Measurements from ENCODE around the gene THSD4. TPM values are rescaled to one million over a fixed set of nuclear protein-coding genes. Genes with fewer than 3 reads are reported as not detected.

Gene THSD4
- total RNA-seq, 4 donors from 2014 or later = 39.4 to 232 (median 127) TPM

DNA sequence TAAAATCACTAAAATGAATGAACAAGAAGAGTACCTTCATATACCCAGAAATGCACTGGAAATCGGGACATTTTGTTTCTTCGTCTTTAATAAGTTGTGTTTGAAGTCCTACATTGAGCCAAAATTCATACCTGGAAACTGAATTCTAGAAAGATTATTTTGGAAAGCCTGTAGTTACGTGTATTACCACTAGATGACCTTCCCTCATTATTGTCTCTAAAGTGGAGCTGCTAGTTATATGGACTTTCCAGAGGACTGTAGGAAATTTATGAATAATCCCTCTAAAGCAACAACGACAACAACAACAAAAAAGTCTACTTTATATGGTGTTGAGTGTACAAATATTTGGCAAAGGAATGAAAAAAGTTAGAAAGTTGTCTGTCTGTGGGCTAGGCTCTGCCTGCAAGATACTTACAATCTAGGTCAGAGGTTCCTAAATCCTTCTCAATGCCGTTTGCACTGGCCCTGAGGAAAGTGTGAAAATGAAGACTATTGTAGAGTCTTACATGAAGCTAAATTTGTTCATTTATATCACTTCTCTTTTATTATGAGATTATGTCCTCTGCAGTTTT lies 460.3 kb downstream of the THSD4 start:
- H3K4me3 ChIP-seq = no peak overlapping the region
- peaks cover 0 to 15% (median 0%) of the 10 kb centered on the region in 3 donors for H3K36me3 ChIP-seq
- TF ChIP-seq POLR2A (IDR thresholded peaks at IDR 0.05) = no peak
- TF ChIP-seq, protein P1, sequence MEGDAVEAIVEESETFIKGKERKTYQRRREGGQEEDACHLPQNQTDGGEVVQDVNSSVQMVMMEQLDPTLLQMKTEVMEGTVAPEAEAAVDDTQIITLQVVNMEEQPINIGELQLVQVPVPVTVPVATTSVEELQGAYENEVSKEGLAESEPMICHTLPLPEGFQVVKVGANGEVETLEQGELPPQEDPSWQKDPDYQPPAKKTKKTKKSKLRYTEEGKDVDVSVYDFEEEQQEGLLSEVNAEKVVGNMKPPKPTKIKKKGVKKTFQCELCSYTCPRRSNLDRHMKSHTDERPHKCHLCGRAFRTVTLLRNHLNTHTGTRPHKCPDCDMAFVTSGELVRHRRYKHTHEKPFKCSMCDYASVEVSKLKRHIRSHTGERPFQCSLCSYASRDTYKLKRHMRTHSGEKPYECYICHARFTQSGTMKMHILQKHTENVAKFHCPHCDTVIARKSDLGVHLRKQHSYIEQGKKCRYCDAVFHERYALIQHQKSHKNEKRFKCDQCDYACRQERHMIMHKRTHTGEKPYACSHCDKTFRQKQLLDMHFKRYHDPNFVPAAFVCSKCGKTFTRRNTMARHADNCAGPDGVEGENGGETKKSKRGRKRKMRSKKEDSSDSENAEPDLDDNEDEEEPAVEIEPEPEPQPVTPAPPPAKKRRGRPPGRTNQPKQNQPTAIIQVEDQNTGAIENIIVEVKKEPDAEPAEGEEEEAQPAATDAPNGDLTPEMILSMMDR (IDR thresholded peaks at IDR 0.05) = peak; percentile 23 to 73 (median 47)
- peaks cover 0 to 74% (median 15%) of the 10 kb centered on the region in 3 donors for H3K4me1 ChIP-seq
- intact Hi-C loops (cut with DNase I) = no loop called here
- peak overlapping the region in 2 of 4 donors; percentile 42 to 51 for H3K27ac ChIP-seq
- no peaks in the 10 kb centered on the region for H3K27me3 ChIP-seq
- WGBS, 2 donors = 31 to 47% methylated on average over 5 of the region's 5 CpGs
- no peaks in the 10 kb centered on the region for H3K9me3 ChIP-seq
- no peak for DNase-seq

DNA sequence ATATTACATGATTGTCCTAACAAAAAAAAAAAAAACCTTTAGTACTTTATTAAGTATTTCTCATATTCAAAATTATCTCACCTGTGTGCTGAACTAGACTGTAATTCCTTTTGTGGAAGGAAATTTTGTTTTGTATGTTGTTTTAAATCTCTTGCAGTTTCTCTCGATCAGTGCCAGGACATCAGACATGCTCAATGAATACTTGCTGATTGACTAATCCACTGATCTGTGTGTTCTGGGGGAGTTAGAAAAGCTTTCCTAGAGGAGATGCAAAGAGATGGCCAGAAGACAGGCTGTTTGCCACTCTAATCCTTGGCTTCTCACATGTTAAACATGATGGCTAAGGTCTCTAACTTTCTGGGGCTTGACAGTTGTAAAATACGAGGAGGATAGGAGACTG lies 461.8 kb downstream of the THSD4 start:
- no peak for DNase-seq
- no peaks in the 10 kb centered on the region for H3K27me3 ChIP-seq
- intact Hi-C loops (cut with DNase I) = no loop called here
- no peaks in the 10 kb centered on the region for H3K9me3 ChIP-seq
- H3K27ac ChIP-seq = peak overlapping the region in 3 of 4 donors; percentile 36 to 51 (median 51)
- peaks cover 0 to 68% (median 10%) of the 10 kb centered on the region in 3 donors for H3K4me1 ChIP-seq
- 30 to 36% methylated on average over 2 of the region's 2 CpGs for WGBS, 2 donors
- H3K4me3 ChIP-seq = no peak overlapping the region
- H3K36me3 ChIP-seq = peaks cover 0 to 20% (median 0%) of the 10 kb centered on the region in 3 donors
- TF ChIP-seq POLR2A (IDR thresholded peaks at IDR 0.05) = no peak
- TF ChIP-seq, protein P1 (IDR thresholded peaks at IDR 0.05) = no peak

DNA sequence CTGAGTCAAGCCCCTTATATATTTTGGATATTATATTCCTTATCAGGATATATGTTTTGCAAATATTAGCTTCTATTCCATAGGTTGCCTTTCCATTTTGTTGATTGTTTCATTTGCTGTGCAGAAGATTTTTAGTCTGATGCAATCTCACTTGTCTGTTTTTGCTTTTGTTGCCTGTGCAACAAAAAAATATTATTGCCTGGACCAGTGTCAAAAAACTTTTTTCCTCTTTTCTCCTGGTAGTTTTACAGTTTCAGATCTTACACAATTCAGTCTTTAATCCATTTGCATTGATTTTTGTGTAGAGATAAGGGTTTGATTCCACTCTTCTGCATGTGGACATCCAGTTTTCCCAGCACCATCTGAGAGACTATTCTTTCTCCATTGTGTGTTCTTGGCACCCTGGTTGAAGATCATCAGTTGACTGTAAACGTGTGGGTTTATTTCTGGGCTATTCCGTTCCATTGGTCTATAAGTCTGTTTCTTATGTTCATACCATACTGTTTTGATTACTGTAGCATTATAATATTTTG lies 466.2 kb downstream of the THSD4 start:
- H3K9me3 ChIP-seq = peaks cover 0 to 7% (median 7%) of the 10 kb centered on the region in 3 donors
- H3K4me3 ChIP-seq = no peak overlapping the region
- no peak overlapping the region for H3K27ac ChIP-seq
- H3K27me3 ChIP-seq = no peaks in the 10 kb centered on the region
- H3K36me3 ChIP-seq = peaks cover 0 to 34% (median 0%) of the 10 kb centered on the region in 3 donors
- DNase-seq = no peak
- no peak for TF ChIP-seq POLR2A (IDR thresholded peaks at IDR 0.05)
- TF ChIP-seq, protein P1 (IDR thresholded peaks at IDR 0.05) = no peak
- peaks cover 0 to 24% (median 4%) of the 10 kb centered on the region in 3 donors for H3K4me1 ChIP-seq
- WGBS, 2 donors = 47 to 65% methylated on average over 2 of the region's 2 CpGs
- intact Hi-C loops (cut with DNase I) = no loop called here

DNA sequence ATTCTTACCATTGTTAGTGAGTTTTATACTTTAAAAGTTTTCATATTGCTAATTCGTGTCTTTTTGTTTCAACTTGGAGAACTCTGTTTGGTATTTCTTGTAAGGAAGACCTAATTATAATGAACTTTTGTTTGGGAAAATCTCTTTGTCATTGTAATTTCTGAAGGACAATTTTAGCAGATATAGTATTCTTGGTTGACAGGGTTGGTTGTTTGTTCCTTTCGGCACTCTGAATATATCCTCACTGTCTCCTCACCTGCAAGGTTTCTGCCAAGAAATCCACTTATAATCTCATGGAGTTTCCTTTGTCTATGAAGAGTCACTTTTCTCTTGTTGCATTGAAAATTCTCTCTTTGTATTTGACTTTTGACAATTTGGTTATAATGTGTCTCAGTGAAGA lies 469.9 kb downstream of the THSD4 start:
- no peak for TF ChIP-seq POLR2A (IDR thresholded peaks at IDR 0.05)
- TF ChIP-seq, protein P1 (IDR thresholded peaks at IDR 0.05) = no peak
- 42 to 67% methylated on average over 2 of the region's 2 CpGs for WGBS, 2 donors
- H3K27me3 ChIP-seq = no peaks in the 10 kb centered on the region
- H3K9me3 ChIP-seq = peaks cover 0 to 7% (median 7%) of the 10 kb centered on the region in 3 donors
- DNase-seq = no peak
- intact Hi-C loops (cut with DNase I) = no loop called here
- H3K4me3 ChIP-seq = no peak overlapping the region
- no peak overlapping the region for H3K27ac ChIP-seq
- H3K4me1 ChIP-seq = peaks cover 0 to 17% (median 0%) of the 10 kb centered on the region in 3 donors
- H3K36me3 ChIP-seq = peaks cover 0 to 26% (median 0%) of the 10 kb centered on the region in 3 donors

DNA sequence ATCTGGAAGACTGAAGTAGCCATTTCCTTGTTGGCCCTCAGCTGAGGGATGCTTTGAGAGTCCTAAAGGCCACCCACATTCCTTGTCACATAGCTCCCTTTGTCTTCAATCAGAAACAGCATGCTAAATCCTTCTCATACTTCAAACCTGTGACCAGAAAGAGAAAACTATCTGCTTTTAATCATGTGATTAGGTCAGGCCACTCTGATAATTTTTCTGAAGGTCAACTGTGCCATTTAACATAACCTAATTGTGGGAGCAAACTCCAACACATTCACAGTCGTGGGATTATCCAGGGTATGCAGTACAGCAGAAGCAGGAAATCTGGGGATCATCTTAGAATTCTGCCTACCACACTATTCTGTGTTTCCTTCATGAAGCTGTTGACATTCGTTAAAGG lies 471.2 kb downstream of the THSD4 start:
- DNase-seq = no peak
- no peak for TF ChIP-seq POLR2A (IDR thresholded peaks at IDR 0.05)
- TF ChIP-seq, protein P1 (IDR thresholded peaks at IDR 0.05) = no peak
- WGBS, 2 donors = 76 to 100% methylated on average over 2 of the region's 2 CpGs
- intact Hi-C loops (cut with DNase I) = no loop called here
- Histone ChIP-seq H3K27me3 (no peaks in the 10 kb centered on the region), H3K36me3 (peaks cover 0 to 18% (median 0%) of the 10 kb centered on the region in 3 donors), H3K4me1 (peaks cover 0 to 12% (median 0%) of the 10 kb centered on the region in 3 donors), H3K27ac (no peak overlapping the region), H3K9me3 (peaks cover 0 to 7% (median 7%) of the 10 kb centered on the region in 3 donors), H3K4me3 (no peak overlapping the region)
